T-helper 17 cell (primary cell): ENCODE results near the gene ZP2. TPM values are rescaled to one million over a fixed set of nuclear protein-coding genes. Genes with fewer than 3 reads are reported as not detected.
"Not testable (repeated sequence)": the region's sequence is repeated elsewhere in the genome, so short reads cannot be mapped to it uniquely, and the experiment has no call there.

Experiments
- ATAC-seq: fragments of 150-1000 bp; cut with Tn5 transposase; 2 replicates; pipeline ENCODE4 v1.10.0; 2021; ENCODE audit warnings: mild to moderate bottlenecking, moderate library complexity
- DNase-seq, 3 donors: peaks; one replicate each; pipeline versions ENCODE4 v3.0.0 to v3.0.0-alpha.2; 2020 to 2021
- H3K9me3 ChIP-seq: one replicate; pipeline ENCODE4 v1.7.0; 2013; ENCODE audit warnings: low read length, mild to moderate bottlenecking; ENCODE audit not compliant: control insufficient read depth, poor library complexity, severe bottlenecking
- H3K27ac Mint-ChIP-seq: one replicate; pipeline ENCODE4 v1.8.0; 2022; ENCODE audit warnings: mild to moderate bottlenecking, moderate library complexity, mixed read lengths
- H3K27me3 Mint-ChIP-seq: one replicate; pipeline ENCODE4 v1.8.0; 2022; ENCODE audit warnings: mixed read lengths
- H3K36me3 Mint-ChIP-seq: one replicate; pipeline ENCODE4 v1.8.0; 2022; ENCODE audit warnings: low read depth, mixed read lengths
- H3K4me1 Mint-ChIP-seq: one replicate; pipeline ENCODE4 v1.8.0; 2022; ENCODE audit warnings: mild to moderate bottlenecking, mixed read lengths
- H3K4me3 Mint-ChIP-seq: one replicate; pipeline ENCODE4 v1.8.0; 2022; ENCODE audit warnings: mild to moderate bottlenecking, moderate library complexity, mixed read lengths
- total RNA-seq, 4 donors: library from RNA in 2 of 4; stranded (reverse) in 2 of 4; gene quantifications; one replicate each; pipeline ENCODE4 v1.2.3 and lab custom pipeline; 2022 to 2026

Gene ZP2
- not detected for total RNA-seq
- total RNA-seq (lab: John Stamatoyannopoulos, UW): 0 reads per million in 2 donors

DNA sequence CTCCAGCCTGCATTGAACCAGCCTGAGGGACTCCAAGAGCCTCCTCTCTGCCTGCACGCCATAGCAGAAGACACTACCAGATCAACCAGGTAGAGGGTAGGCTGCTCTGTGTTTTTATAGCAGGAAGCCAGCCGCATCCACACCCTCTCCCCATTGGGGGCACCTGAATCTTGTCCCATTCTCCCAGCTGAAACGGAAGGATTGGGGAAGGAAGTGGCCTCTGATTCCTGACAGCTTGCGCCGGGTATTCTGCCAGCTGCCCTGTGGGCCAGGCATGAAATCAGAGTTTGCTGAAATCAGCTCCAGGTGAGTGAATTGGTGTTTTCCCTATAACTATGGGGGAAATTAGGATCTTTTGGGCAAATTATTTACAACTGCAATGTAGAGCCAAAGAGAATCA is at the start of gene ZP2:
TSS of gene ZP2 (minus strand) at position 89 of the 400 bp plus-strand sequence. CDS start at position 62, 27 bp downstream.
- Mint-ChIP-seq H3K27ac (no peak within 1 kb of the TSS), H3K4me1 (no peaks in the 10 kb centered on the region)

DNA sequence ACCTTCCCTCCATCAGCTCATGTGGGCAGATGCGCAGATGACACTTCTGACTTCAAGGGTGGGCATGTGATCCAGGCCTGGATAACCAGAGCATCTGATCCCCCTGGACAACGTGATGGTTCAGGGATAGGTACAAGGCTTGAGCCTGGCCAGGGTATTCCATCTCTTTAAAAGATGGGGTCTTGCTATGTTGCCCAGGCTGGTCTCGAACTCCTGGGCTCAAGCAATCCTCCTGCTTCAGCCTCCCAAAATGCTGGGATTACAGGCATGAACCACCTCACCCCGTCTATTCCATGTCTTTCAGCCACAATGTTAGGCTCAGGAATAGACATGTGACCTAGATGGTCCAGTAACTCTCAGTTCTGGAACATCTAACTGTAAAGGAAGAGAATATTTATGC is 45.9 kb upstream of the ZP2 start:
- DNase-seq: no peak
- Mint-ChIP-seq H3K4me3 (no peak overlapping the region), H3K4me1 (no peaks in the 10 kb centered on the region), H3K36me3 (no peaks in the 10 kb centered on the region), H3K27me3 (peaks cover 59% of the 10 kb centered on the region), H3K27ac (no peak overlapping the region)
- H3K9me3 ChIP-seq: no peaks in the 10 kb centered on the region
- no peak for ATAC-seq

More for the DNA sequence above, at the start of gene ZP2:
- Mint-ChIP-seq H3K36me3 (peaks cover 3% of the 10 kb centered on the region), H3K27me3 (peaks cover 60% of the 10 kb centered on the region), H3K4me3 (no peak within 1 kb of the TSS)
- no peaks in the 10 kb centered on the region for H3K9me3 ChIP-seq
- ATAC-seq: no peak
- no peak for DNase-seq

DNA sequence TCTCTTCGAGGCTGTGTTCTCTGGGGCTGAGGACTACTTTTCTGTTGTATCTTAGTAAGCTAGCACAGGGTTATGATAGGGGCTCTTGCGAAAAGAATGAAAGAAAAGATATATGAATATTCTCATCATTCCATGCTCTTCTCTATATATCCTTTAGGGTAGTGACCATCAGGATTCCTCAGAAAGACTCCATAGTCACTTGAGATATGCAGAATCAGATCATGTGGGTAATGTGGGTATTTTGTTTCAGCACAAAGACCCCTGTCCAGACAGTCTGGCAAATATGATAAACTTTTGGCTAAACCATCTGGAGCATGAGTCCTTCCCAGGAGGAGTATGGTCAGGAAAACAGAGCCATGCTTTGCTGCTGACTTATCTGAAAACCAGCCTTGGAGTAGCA is 45.3 kb upstream of the ZP2 start:
- DNase-seq (no peak), ATAC-seq (no peak)
- Mint-ChIP-seq H3K27ac (no peak overlapping the region), H3K36me3 (no peaks in the 10 kb centered on the region), H3K27me3 (peaks cover 65% of the 10 kb centered on the region), H3K4me3 (no peak overlapping the region), H3K4me1 (no peaks in the 10 kb centered on the region)
- H3K9me3 ChIP-seq: no peaks in the 10 kb centered on the region

DNA sequence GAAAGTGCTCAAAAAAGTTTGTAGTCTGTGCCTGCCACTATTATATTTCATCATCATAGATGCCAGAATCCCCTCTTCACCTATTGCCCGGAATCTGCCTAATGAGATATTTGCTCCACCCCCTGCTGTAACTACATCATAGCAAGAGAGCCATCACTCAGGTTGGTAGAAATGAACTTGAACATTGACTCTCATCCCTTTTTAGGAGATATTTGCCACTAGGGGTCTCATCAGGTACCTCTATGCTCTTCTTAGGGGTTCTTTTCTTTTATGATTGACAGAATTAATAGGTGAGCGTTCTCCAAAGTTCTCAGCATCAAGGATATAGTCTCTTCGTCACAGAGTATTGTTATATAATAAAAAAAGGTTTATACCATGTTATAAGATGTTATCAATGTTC is 42.1 kb upstream of the ZP2 start:
- Mint-ChIP-seq H3K36me3 (peaks cover 4% of the 10 kb centered on the region), H3K27me3 (peaks cover 80% of the 10 kb centered on the region), H3K27ac (no peak overlapping the region), H3K4me3 (no peak overlapping the region), H3K4me1 (peaks cover 4% of the 10 kb centered on the region)
- DNase-seq (no peak), ATAC-seq (no peak)
- H3K9me3 ChIP-seq: no peaks in the 10 kb centered on the region

DNA sequence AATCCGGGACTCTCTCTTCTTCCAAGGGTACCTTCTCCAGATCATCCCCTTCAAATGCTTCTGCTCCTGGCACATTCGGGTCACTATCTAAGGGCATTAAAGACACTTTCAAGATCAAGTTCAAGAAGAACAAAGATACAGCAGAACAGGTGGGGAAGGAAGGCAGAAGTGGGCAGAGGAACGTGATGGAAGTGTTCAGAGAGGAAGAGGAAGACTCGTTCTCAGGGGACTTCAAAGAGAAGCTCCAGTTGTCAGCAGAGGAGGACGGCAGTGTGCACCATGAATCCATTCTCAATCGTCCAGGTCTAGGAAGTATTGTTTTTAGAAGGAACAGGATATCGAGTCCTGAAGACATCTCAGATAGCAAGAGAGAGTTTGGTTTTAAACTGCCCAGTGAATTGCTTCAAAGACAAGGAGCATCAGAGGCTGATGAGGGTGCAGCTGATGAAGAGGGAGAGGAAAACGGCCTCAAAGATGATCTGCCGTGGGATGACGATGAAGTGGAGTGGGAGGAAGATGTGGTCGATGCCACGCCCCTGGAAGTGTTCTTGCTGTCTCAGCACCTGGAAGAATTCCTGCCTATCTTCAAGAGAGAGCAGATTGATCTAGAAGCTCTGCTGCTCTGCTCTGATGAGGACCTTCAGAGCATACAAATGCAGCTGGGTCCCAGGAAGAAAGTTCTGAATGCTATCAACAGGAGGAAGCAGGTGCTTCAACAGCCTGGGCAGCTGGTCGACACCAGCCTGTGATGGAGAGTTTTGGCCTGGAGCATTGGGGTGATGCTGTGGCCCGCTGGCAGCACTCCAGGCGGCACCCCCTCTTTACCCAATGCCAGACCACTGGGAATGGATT is 38.9 kb upstream of the ZP2 start:
- Mint-ChIP-seq H3K4me3 (no peak overlapping the region), H3K27ac (no peak overlapping the region), H3K27me3 (peaks cover 77% of the 10 kb centered on the region), H3K4me1 (peaks cover 4% of the 10 kb centered on the region), H3K36me3 (peaks cover 4% of the 10 kb centered on the region)
- ATAC-seq (no peak), DNase-seq (no peak)
- no peaks in the 10 kb centered on the region for H3K9me3 ChIP-seq

DNA sequence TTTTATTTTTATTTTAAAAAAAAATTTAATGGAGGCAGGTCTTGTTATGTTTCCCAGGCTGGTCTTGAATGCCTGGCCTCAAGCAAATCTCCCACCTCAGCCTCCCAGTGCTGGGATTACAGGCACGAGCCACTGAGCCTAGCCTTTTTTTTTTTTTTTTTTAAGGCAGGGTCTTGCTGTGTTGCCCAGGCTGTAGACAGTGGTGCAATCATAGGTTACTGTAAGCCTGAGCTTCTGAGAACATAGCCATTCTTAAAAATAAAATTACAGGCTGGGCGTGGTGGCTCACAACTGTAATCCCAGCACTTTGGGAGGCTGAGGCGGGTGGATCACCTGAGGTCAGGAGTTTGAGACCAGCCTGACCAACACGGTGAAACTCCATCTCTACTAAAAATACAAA is 36.8 kb upstream of the ZP2 start:
- not testable (repeated sequence) for DNase-seq, ATAC-seq, H3K9me3 ChIP-seq, H3K4me3 Mint-ChIP-seq, H3K4me1 Mint-ChIP-seq, H3K36me3 Mint-ChIP-seq, H3K27ac Mint-ChIP-seq
- peaks cover 76% of the 10 kb centered on the region for H3K27me3 Mint-ChIP-seq

DNA sequence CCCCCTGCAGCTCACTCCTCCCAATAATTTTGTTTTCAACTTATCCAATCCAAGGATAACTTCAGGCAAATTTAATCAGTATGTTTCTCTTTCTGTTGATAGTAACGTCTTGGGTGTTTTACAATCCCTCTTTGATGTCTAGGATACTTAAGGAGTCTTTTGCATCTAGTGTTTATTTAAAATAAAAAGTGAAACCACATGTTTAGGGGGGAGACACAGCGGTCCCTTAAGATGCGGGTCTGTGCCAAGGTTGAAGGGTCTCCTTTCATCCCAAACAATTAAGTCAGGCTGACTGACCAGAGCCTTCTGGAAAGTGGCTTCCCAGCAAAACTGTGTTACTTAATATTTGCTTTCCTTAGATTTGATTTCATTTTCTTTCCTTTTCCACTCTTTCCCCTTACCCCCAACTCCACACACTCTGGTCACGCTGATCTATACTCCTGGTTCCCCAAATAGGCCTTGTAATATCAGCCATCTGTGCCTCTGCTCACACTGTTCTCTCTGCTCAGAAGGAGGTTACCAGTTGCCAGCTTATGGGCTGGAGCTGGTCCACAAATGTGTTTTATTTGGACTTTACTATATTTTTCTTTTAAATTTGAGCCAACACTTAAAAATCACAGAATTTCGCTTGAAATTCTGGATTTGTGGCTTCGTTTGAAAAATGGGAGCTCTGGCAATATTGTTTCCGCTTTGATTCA is 33.3 kb upstream of the ZP2 start:
- no peak overlapping the region for H3K27ac Mint-ChIP-seq
- no peaks in the 10 kb centered on the region for H3K4me1 Mint-ChIP-seq
- H3K9me3 ChIP-seq: no peaks in the 10 kb centered on the region
- peaks cover 59% of the 10 kb centered on the region for H3K27me3 Mint-ChIP-seq
- H3K4me3 Mint-ChIP-seq: no peak overlapping the region
- DNase-seq: no peak
- H3K36me3 Mint-ChIP-seq: no peaks in the 10 kb centered on the region
- no peak for ATAC-seq

DNA sequence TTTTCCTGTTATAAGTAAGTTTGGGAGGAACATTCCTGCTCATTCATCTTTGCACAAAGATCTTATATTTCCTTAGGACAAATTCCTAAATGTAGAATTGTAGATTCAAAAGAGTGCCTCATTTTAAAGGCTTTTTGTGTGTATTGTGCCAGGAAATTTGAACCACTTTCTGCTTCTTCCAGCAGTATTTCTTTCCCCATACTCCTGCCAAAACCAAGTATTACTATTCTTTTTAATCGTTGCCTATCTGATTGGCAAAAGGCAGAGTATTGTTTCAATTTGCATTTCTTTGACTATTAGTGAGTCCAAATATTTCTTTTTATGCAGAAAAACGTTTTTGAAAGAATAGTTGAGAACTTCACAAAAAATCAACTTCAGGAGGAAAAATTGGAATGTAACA is 31.4 kb upstream of the ZP2 start:
- H3K4me1 Mint-ChIP-seq: no peaks in the 10 kb centered on the region

DNA sequence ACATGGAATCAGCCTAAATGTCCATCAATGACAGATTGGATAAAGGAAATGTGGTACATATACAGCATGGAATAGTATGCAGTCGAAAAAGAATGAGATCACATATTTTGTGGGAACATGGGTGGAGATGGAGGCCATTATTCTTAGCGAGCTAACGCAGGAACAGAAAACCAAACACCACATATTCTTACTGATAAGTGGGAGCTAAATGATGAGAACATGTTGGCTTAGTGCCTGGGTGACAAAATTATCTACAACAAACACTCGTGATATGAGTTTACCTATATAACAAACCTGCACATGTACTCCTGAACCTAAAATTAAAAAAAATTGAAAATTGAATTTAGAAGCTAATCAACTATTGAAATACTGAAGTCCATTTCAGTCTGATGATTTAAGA is 28.3 kb upstream of the ZP2 start:
- DNase-seq (no peak), ATAC-seq (no peak)
- H3K4me3 Mint-ChIP-seq: no peak overlapping the region
- H3K36me3 Mint-ChIP-seq: no peaks in the 10 kb centered on the region
- peaks cover 32% of the 10 kb centered on the region for H3K27me3 Mint-ChIP-seq
- H3K4me1 Mint-ChIP-seq: no peaks in the 10 kb centered on the region
- H3K9me3 ChIP-seq: no peaks in the 10 kb centered on the region
- H3K27ac Mint-ChIP-seq: no peak overlapping the region

More for the DNA sequence above, 31.4 kb upstream of the ZP2 start:
- Mint-ChIP-seq H3K27ac (no peak overlapping the region), H3K4me3 (no peak overlapping the region), H3K36me3 (no peaks in the 10 kb centered on the region), H3K27me3 (peaks cover 53% of the 10 kb centered on the region)
- H3K9me3 ChIP-seq: no peaks in the 10 kb centered on the region
- ATAC-seq (no peak), DNase-seq (no peak)

DNA sequence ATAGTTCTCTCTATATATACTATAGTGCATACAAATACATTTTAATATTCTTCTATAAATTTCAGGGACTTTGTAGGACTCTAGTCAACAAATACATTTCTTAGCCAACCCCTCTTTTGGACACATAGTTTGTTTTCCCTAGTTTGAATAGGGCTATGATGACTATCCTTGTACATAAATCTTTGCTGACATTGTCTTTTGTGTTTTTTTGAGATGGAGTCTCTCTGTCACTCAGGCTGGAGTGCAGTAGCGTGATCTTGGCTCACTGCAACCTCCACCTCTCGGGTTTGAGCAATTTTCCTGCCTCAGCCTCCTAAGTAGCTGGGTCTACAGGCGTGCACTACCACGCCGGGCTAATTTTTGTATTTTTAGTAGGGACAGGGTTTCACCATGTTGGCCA is 25.5 kb upstream of the ZP2 start:
- peaks cover 44% of the 10 kb centered on the region for H3K27me3 Mint-ChIP-seq
- no peak overlapping the region for H3K4me3 Mint-ChIP-seq
- ATAC-seq (no peak), DNase-seq (no peak)
- H3K4me1 Mint-ChIP-seq: no peaks in the 10 kb centered on the region
- H3K36me3 Mint-ChIP-seq: no peaks in the 10 kb centered on the region
- H3K9me3 ChIP-seq: no peaks in the 10 kb centered on the region
- no peak overlapping the region for H3K27ac Mint-ChIP-seq

DNA sequence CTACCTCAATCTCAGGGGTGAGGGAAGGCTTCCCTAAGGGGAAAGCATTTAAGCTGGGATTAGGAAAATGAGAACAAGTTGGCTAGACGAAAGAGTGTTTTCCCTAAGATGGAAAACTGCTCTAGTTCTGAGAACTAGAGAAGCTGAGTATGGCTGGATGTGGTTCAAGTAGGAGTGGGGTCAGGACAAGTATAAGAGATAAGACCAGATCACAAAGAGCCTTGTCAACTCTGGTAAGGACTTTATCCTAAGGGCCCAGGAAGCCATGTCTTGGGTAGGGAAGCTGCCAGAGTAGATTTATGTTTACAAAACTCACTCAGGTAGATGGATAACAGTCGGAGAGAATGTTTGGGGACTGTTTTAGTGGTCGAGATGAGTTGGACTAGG is 23.8 kb upstream of the ZP2 start:
- ATAC-seq: no peak
- Mint-ChIP-seq H3K36me3 (no peaks in the 10 kb centered on the region), H3K27ac (no peak overlapping the region)

DNA sequence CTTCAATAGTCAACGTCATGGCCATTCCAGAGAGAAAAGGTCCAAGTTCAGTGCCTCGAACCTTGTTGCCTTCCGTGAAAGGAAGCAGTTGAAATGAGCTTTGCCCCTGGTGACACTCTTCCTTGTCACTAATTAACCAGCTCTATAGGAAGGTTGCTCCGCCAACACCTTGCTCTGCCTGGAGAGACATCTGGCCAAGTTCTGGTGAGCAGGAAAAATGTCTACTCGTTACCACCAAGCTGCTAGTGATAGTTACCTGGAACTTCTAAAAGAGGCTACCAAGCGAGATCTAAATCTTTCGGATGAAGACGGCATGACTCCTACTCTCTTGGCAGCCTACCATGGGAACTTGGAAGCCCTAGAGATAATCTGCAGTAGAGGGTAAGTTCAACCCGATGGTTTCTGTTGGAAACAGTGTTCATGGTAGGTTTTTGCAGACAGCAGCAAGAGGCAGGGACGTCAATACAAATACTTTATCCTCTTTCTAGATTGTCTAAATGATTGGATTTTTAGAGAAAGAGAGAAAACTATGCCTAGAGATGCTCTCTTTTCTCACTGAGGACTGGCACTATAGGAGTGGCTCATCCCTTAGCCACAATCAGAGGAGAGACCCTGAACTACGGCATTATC is 22.3 kb upstream of the ZP2 start, which contains the start of gene ANKS4B:
TSS of gene ANKS4B (plus strand) at position 179 of the 630 bp plus-strand sequence. CDS start at position 218, 39 bp downstream.
- H3K9me3 ChIP-seq: no peaks in the 10 kb centered on the region
- Mint-ChIP-seq H3K27ac (no peak within 1 kb of the TSS), H3K4me1 (no peaks in the 10 kb centered on the region), H3K36me3 (no peaks in the 10 kb centered on the region), H3K27me3 (peaks cover 67% of the 10 kb centered on the region), H3K4me3 (no peak within 1 kb of the TSS)
- ATAC-seq (no peak), DNase-seq (no peak)

More for the DNA sequence above, 23.8 kb upstream of the ZP2 start:
- H3K9me3 ChIP-seq: no peaks in the 10 kb centered on the region
- H3K4me3 Mint-ChIP-seq: no peak overlapping the region
- no peak for DNase-seq
- H3K27me3 Mint-ChIP-seq: peaks cover 59% of the 10 kb centered on the region
- no peaks in the 10 kb centered on the region for H3K4me1 Mint-ChIP-seq

DNA sequence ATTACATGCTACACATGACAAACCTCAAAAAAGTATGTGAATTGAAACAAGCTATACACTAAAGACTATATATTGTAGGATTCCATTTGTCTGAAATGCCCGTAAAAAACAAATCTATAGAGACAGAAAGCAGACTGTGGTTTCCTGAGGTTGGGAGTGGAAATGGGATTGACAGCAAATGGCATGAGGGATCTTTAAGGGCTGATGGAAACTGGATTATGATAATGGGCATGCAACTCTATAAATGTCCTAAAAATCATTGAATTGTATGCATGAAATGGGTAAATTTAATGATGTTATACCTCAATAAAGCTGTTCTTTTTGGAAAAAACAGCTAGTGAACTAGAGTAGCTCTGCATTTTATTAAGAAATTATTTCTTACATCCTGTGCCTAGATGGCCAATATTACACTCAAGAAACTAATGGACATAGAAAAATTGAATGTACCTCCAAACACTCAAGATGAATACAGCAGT is 21.7 kb upstream of the ZP2 start:
- H3K27me3 Mint-ChIP-seq: peaks cover 73% of the 10 kb centered on the region
- ATAC-seq: no peak

More for the DNA sequence above, 21.7 kb upstream of the ZP2 start:
- no peak overlapping the region for H3K4me3 Mint-ChIP-seq
- H3K4me1 Mint-ChIP-seq: no peaks in the 10 kb centered on the region
- no peak for DNase-seq
- no peaks in the 10 kb centered on the region for H3K36me3 Mint-ChIP-seq
- no peak overlapping the region for H3K27ac Mint-ChIP-seq
- no peaks in the 10 kb centered on the region for H3K9me3 ChIP-seq
